WTC11 (cell line): ENCODE measurements around the gene LRRFIP1. TPM values are rescaled to one million over a fixed set of nuclear protein-coding genes. Genes with fewer than 3 reads are reported as not detected.

Experiments
- ATAC-seq: fragments of 200-7000 bp; cut with Tn5 transposase; 2 replicates; pipeline ENCODE4 v1.10.0; 2021; ENCODE audit warnings: mild to moderate bottlenecking, moderate library complexity
- CTCF ChIA-PET: fragments of 300-600 bp; sonication (Branson Sonifier 250); formaldehyde crosslinking; loops from one replicate; lab custom pipeline; 2021; ENCODE audit warnings: antibody characterized with exemption; lab: Charles Lee
- POLR2A ChIA-PET: fragments of 350-600 bp; sonication (Branson Sonifier 250); formaldehyde crosslinking; loops from one replicate; lab custom pipeline; 2021; ENCODE audit warnings: antibody characterized with exemption; lab: Charles Lee
- DNase-seq: peaks from one replicate; pipeline ENCODE4 v3.0.0; 2021; ENCODE audit warnings: low spot score
- H3K27ac Mint-ChIP-seq: 2 replicates; pipeline ENCODE4 v1.8.0; 2021; ENCODE audit warnings: mixed read lengths
- H3K27me3 Mint-ChIP-seq: 2 replicates; pipeline ENCODE4 v1.8.0; 2021; ENCODE audit warnings: low read depth, mild to moderate bottlenecking, moderate library complexity, mixed read lengths
- H3K36me3 Mint-ChIP-seq: 2 replicates; pipeline ENCODE4 v1.8.0; 2021; ENCODE audit warnings: mixed read lengths
- H3K4me1 Mint-ChIP-seq: 2 replicates; pipeline ENCODE4 v1.8.0; 2022; ENCODE audit warnings: mixed read lengths
- H3K4me3 Mint-ChIP-seq: 2 replicates; pipeline ENCODE4 v1.8.0; 2021; ENCODE audit warnings: mild to moderate bottlenecking, moderate library complexity, mixed read lengths
- H3K9me3 Mint-ChIP-seq: 2 replicates; pipeline ENCODE4 v1.8.0; 2021; ENCODE audit warnings: mixed read lengths
- GABPB1 ChIP-seq: sonication (generic); formaldehyde crosslinking; IDR thresholded peaks from 2 replicates; pipeline ENCODE4 v1.8.1; 2023; ENCODE audit warnings: mild to moderate bottlenecking, missing genetic modification reagents
- HMGA2 ChIP-seq: fragments of 250-450 bp; sonication (Bioruptor Pico); IDR thresholded peaks from 2 replicates; pipeline ENCODE4 v1.4.0; 2021; ENCODE audit warnings: mild to moderate bottlenecking, moderate library complexity
- NFE2L1 ChIP-seq: sonication (generic); formaldehyde crosslinking; IDR thresholded peaks from 2 replicates; pipeline ENCODE4 v1.8.1; 2023; ENCODE audit warnings: missing genetic modification reagents
- NR1H2 ChIP-seq: sonication (generic); formaldehyde crosslinking; IDR thresholded peaks from 2 replicates; pipeline ENCODE4 v1.9.0; 2021; ENCODE audit warnings: mild to moderate bottlenecking, moderate library complexity, missing genetic modification reagents
- NR2C2 ChIP-seq: sonication (generic); formaldehyde crosslinking; IDR thresholded peaks from 2 replicates; pipeline ENCODE4 v1.8.0; 2022; ENCODE audit warnings: mild to moderate bottlenecking, missing genetic modification reagents
- RELA ChIP-seq: sonication (generic); formaldehyde crosslinking; IDR thresholded peaks from 2 replicates; pipeline ENCODE4 v1.8.1; 2022; ENCODE audit warnings: missing genetic modification reagents, mild to moderate bottlenecking, borderline replicate concordance
- SOX15 ChIP-seq: fragments of 250-450 bp; sonication (Bioruptor Pico); IDR thresholded peaks from 2 replicates; pipeline ENCODE4 v1.9.0; 2021; ENCODE audit warnings: mild to moderate bottlenecking
- TEAD4 ChIP-seq: sonication (generic); formaldehyde crosslinking; IDR thresholded peaks from 2 replicates; pipeline ENCODE4 v1.8.0; 2022; ENCODE audit warnings: mild to moderate bottlenecking, missing genetic modification reagents
- ZNF121 ChIP-seq: sonication (generic); formaldehyde crosslinking; IDR thresholded peaks from 2 replicates; pipeline ENCODE4 v1.8.0; 2023; ENCODE audit warnings: missing genetic modification reagents
- ZNF263 ChIP-seq: sonication (generic); formaldehyde crosslinking; IDR thresholded peaks from 2 replicates; pipeline ENCODE4 v1.8.1; 2022; ENCODE audit warnings: low read depth, mild to moderate bottlenecking, moderate library complexity, missing genetic modification reagents
- total RNA-seq: library from RNA; stranded (reverse); gene quantifications from 3 replicates; pipeline ENCODE4 v1.2.3, GENCODE V29; 2021
- TF ChIP-seq, protein P1 (sequence below): sonication (generic); formaldehyde crosslinking; IDR thresholded peaks from 2 replicates; pipeline ENCODE4 v1.8.1; 2022; ENCODE audit warnings: low read depth, mild to moderate bottlenecking, moderate library complexity, missing genetic modification reagents, borderline replicate concordance
- TF ChIP-seq, protein P2 (sequence below): sonication (generic); formaldehyde crosslinking; IDR thresholded peaks from 2 replicates; pipeline ENCODE4 v1.8.1; 2023; ENCODE audit warnings: mild to moderate bottlenecking, missing genetic modification reagents
- TF ChIP-seq, protein P3 (sequence below): fragments of 250-450 bp; sonication (Bioruptor Pico); IDR thresholded peaks from 2 replicates; pipeline ENCODE4 v1.9.0; 2021; ENCODE audit warnings: mild to moderate bottlenecking, borderline replicate concordance
- TF ChIP-seq, protein P4 (sequence below): fragments of 250-450 bp; sonication (Bioruptor Pico); IDR thresholded peaks from 2 replicates; pipeline ENCODE4 v2.1.2; 2022; ENCODE audit warnings: mild to moderate bottlenecking, moderate library complexity
- TF ChIP-seq, protein P5 (sequence below): sonication (generic); formaldehyde crosslinking; conservative IDR thresholded peaks from 2 replicates; pipeline ENCODE4 v1.8.1; 2022; ENCODE audit warnings: mild to moderate bottlenecking, missing genetic modification reagents
- TF ChIP-seq, protein P6 (sequence below): fragments of 250-450 bp; sonication (Bioruptor Pico); IDR thresholded peaks from 2 replicates; pipeline ENCODE4 v1.8.0; 2021; ENCODE audit warnings: mild to moderate bottlenecking

The LRRFIP1 gene
- total RNA-seq, 1 experiment from 2014 or later = 88.4 TPM

DNA sequence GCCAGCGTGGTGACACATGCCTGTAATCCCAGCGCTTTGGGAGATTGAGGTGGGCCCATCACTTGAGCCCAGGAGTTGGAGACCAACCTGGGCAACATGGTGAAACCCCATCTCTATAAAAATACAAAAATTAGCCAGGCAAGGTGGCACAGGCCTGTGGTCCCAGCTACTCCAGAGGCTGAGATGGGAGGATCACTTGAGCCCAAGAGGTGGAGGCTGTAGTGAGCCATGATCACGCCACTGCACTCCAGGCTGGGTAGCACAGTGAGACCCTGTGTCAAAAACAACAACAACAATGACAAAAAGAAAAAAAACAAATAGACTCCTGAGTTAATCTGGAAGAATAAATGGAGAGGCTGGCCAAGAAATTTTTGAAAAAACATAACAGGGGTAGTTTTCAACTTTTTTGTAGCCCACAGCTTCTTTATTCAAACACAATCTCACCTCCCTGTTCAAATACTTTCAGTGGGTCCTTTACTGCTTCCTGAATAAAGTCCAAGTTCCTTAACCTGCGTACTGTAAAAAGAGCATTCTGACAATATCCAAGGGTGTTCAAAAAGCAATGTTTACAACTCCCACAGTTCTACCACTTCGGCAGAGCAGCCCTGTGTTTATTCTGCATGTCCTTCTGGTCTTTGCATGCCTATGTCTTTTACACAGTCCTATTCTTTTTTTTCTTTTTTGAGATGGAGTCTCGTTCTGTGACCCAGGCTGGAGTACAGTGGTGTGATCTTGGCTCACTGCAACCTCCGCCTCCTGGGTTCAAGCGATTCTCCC is 53.5 kb downstream of the LRRFIP1 start (continued):
- TF ChIP-seq, protein P1, sequence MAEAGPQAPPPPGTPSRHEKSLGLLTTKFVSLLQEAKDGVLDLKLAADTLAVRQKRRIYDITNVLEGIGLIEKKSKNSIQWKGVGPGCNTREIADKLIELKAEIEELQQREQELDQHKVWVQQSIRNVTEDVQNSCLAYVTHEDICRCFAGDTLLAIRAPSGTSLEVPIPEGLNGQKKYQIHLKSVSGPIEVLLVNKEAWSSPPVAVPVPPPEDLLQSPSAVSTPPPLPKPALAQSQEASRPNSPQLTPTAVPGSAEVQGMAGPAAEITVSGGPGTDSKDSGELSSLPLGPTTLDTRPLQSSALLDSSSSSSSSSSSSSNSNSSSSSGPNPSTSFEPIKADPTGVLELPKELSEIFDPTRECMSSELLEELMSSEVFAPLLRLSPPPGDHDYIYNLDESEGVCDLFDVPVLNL (CRISPR knock-in tag) = no peak
- TF ChIP-seq RELA (CRISPR knock-in tag) (no peak), ZNF263 (no peak), TEAD4 (CRISPR knock-in tag) (no peak)
- TF ChIP-seq, protein P2, sequence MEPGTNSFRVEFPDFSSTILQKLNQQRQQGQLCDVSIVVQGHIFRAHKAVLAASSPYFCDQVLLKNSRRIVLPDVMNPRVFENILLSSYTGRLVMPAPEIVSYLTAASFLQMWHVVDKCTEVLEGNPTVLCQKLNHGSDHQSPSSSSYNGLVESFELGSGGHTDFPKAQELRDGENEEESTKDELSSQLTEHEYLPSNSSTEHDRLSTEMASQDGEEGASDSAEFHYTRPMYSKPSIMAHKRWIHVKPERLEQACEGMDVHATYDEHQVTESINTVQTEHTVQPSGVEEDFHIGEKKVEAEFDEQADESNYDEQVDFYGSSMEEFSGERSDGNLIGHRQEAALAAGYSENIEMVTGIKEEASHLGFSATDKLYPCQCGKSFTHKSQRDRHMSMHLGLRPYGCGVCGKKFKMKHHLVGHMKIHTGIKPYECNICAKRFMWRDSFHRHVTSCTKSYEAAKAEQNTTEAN = no peak

DNA sequence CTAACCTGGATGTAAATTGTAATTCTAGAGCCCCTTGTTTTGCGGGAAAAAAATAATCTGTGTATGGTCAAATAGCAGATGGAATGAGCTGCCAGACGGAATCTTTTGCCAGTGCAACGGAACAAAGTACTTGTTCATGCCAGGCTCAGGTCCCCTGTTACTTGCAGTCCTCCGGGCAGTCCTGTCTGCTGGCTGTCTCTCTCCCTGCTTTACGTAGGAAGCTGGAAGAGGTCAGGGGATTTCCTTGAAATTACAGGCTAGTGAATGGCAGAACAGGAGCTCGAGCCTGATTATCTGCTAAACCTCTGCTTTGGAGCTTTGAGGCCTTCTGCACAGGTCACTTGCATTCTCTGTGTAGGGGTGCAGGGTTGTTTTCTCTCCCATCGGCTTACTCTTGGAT is 54.8 kb downstream of the LRRFIP1 start:
- DNase-seq (no peak), ATAC-seq (no peak)
- H3K4me3 Mint-ChIP-seq = no peak overlapping the region
- TF ChIP-seq NFE2L1 (CRISPR knock-in tag) = no peak
- no peak for TF ChIP-seq GABPB1 (CRISPR knock-in tag)
- TF ChIP-seq HMGA2 (CRISPR knock-in tag) = no peak
- no peak for TF ChIP-seq ZNF121 (CRISPR knock-in tag)
- TF ChIP-seq SOX15 (CRISPR knock-in tag) = no peak
- TF ChIP-seq, protein P3, sequence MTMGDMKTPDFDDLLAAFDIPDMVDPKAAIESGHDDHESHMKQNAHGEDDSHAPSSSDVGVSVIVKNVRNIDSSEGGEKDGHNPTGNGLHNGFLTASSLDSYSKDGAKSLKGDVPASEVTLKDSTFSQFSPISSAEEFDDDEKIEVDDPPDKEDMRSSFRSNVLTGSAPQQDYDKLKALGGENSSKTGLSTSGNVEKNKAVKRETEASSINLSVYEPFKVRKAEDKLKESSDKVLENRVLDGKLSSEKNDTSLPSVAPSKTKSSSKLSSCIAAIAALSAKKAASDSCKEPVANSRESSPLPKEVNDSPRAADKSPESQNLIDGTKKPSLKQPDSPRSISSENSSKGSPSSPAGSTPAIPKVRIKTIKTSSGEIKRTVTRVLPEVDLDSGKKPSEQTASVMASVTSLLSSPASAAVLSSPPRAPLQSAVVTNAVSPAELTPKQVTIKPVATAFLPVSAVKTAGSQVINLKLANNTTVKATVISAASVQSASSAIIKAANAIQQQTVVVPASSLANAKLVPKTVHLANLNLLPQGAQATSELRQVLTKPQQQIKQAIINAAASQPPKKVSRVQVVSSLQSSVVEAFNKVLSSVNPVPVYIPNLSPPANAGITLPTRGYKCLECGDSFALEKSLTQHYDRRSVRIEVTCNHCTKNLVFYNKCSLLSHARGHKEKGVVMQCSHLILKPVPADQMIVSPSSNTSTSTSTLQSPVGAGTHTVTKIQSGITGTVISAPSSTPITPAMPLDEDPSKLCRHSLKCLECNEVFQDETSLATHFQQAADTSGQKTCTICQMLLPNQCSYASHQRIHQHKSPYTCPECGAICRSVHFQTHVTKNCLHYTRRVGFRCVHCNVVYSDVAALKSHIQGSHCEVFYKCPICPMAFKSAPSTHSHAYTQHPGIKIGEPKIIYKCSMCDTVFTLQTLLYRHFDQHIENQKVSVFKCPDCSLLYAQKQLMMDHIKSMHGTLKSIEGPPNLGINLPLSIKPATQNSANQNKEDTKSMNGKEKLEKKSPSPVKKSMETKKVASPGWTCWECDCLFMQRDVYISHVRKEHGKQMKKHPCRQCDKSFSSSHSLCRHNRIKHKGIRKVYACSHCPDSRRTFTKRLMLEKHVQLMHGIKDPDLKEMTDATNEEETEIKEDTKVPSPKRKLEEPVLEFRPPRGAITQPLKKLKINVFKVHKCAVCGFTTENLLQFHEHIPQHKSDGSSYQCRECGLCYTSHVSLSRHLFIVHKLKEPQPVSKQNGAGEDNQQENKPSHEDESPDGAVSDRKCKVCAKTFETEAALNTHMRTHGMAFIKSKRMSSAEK (CRISPR knock-in tag) = no peak
- TF ChIP-seq, protein P4, sequence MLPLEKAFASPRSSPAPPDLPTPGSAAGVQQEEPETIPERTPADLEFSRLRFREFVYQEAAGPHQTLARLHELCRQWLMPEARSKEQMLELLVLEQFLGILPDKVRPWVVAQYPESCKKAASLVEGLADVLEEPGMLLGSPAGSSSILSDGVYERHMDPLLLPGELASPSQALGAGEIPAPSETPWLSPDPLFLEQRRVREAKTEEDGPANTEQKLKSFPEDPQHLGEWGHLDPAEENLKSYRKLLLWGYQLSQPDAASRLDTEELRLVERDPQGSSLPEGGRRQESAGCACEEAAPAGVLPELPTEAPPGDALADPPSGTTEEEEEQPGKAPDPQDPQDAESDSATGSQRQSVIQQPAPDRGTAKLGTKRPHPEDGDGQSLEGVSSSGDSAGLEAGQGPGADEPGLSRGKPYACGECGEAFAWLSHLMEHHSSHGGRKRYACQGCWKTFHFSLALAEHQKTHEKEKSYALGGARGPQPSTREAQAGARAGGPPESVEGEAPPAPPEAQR (CRISPR knock-in tag) = no peak
- TF ChIP-seq ZNF263 = no peak
- no peak for TF ChIP-seq NR1H2 (CRISPR knock-in tag)
- TF ChIP-seq, protein P5, sequence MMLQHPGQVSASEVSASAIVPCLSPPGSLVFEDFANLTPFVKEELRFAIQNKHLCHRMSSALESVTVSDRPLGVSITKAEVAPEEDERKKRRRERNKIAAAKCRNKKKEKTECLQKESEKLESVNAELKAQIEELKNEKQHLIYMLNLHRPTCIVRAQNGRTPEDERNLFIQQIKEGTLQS (CRISPR knock-in tag) = no peak
- TF ChIP-seq NR2C2 (CRISPR knock-in tag) = no peak
- TF ChIP-seq, protein P1 (CRISPR knock-in tag) = no peak
- TF ChIP-seq, protein P6, sequence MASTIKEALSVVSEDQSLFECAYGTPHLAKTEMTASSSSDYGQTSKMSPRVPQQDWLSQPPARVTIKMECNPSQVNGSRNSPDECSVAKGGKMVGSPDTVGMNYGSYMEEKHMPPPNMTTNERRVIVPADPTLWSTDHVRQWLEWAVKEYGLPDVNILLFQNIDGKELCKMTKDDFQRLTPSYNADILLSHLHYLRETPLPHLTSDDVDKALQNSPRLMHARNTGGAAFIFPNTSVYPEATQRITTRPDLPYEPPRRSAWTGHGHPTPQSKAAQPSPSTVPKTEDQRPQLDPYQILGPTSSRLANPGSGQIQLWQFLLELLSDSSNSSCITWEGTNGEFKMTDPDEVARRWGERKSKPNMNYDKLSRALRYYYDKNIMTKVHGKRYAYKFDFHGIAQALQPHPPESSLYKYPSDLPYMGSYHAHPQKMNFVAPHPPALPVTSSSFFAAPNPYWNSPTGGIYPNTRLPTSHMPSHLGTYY (CRISPR knock-in tag) = no peak
- peaks cover 18% of the 10 kb centered on the region for H3K9me3 Mint-ChIP-seq
- H3K36me3 Mint-ChIP-seq = peaks cover 35% of the 10 kb centered on the region
- ChIA-PET CTCF (interaction anchor here (0.7 to 1.1 kb wide), 3 partner anchors 10 to 63 kb away, joined by 3 to 4 read pairs (median 3); no protein-coding TSS in a partner anchor), POLR2A (interaction anchor here (1.0 kb wide), 1 partner anchor 11 kb away, joined by 3 read pairs; no protein-coding TSS in a partner anchor)
- H3K4me1 Mint-ChIP-seq = peaks cover 10% of the 10 kb centered on the region
- no peaks in the 10 kb centered on the region for H3K27me3 Mint-ChIP-seq
- no peak overlapping the region for H3K27ac Mint-ChIP-seq
